H9 (cell line): ENCODE measurements around the gene HEATR1. TPM values are rescaled to one million over a fixed set of nuclear protein-coding genes. Genes with fewer than 3 reads are reported as not detected.
A peak's percentile ranks its signal among the peaks of the same experiment; 100 is the strongest.

Source experiments
- DNase-seq: peaks from one replicate; pipeline ENCODE4 v3.0.0-alpha.2; 2017
- H2AFZ ChIP-seq: one replicate; pipeline ENCODE4 v1.6.1; 2013; ENCODE audit warnings: mild to moderate bottlenecking, low read length, control low read depth, moderate library complexity
- H2AK5ac ChIP-seq: 2 replicates; pipeline ENCODE4 v1.6.1; 2013; ENCODE audit warnings: low read length, control low read depth, mixed read lengths; ENCODE audit not compliant: insufficient read length
- H2BK120ac ChIP-seq: one replicate; pipeline ENCODE4 v1.6.1; 2013; ENCODE audit warnings: low read depth, mild to moderate bottlenecking, low read length, control low read depth, inconsistent platforms; ENCODE audit not compliant: poor library complexity, severe bottlenecking
- H2BK12ac ChIP-seq: 2 replicates; pipeline ENCODE4 v1.6.1; 2013; ENCODE audit warnings: low read length, control low read depth, mixed read lengths, low read depth; ENCODE audit not compliant: insufficient read length
- H2BK15ac ChIP-seq: 2 replicates; pipeline ENCODE4 v1.6.1; 2013; ENCODE audit warnings: low read depth, low read length, control low read depth
- H2BK20ac ChIP-seq: one replicate; pipeline ENCODE4 v1.6.1; 2013; ENCODE audit warnings: low read depth, mild to moderate bottlenecking, low read length, control low read depth, inconsistent platforms; ENCODE audit not compliant: poor library complexity, severe bottlenecking
- H2BK5ac ChIP-seq: 2 replicates; pipeline ENCODE4 v1.6.1; 2013; ENCODE audit warnings: low read length, control low read depth, mixed read lengths; ENCODE audit not compliant: insufficient read length
- H3K14ac ChIP-seq: 2 replicates; pipeline ENCODE4 v1.6.1; 2013; ENCODE audit warnings: low read length, control low read depth; ENCODE audit not compliant: insufficient read depth
- H3K18ac ChIP-seq: 2 replicates; pipeline ENCODE4 v1.6.1; 2013; ENCODE audit warnings: low read depth, mild to moderate bottlenecking, mixed read lengths, low read length, control low read depth; ENCODE audit not compliant: insufficient read length
- H3K23ac ChIP-seq: 2 replicates; pipeline ENCODE4 v1.6.1; 2013; ENCODE audit warnings: low read length, control low read depth, mixed read lengths, low read depth; ENCODE audit not compliant: insufficient read length
- H3K23me2 ChIP-seq: 2 replicates; pipeline ENCODE4 v1.6.1; 2013; ENCODE audit warnings: low read depth, mild to moderate bottlenecking, mixed read lengths, low read length, control low read depth; ENCODE audit not compliant: insufficient read length, poor library complexity, severe bottlenecking
- H3K27ac ChIP-seq: 2 replicates; pipeline ENCODE4 v1.5.1; 2013; ENCODE audit warnings: low read length, control low read depth, mixed read lengths, low read depth; ENCODE audit not compliant: insufficient read length
- H3K27me3 ChIP-seq: 2 replicates; pipeline ENCODE4 v1.6.1; 2013; ENCODE audit warnings: low read length, control low read depth, inconsistent platforms; ENCODE audit not compliant: insufficient read depth
- H3K4ac ChIP-seq: 2 replicates; pipeline ENCODE4 v1.6.1; 2013; ENCODE audit warnings: low read depth, mild to moderate bottlenecking, control low read depth, inconsistent platforms, low read length, moderate library complexity
- H3K4me1 ChIP-seq: 2 replicates; pipeline ENCODE4 v1.6.1; 2013; ENCODE audit warnings: low read length, control low read depth, inconsistent platforms; ENCODE audit not compliant: insufficient read depth
- H3K4me2 ChIP-seq: 2 replicates; pipeline ENCODE4 v1.6.1; 2013; ENCODE audit warnings: low read length, control low read depth, mixed read lengths; ENCODE audit not compliant: insufficient read length, insufficient read depth
- H3K56ac ChIP-seq: 2 replicates; pipeline ENCODE4 v1.6.1; 2013; ENCODE audit warnings: low read depth, mild to moderate bottlenecking, mixed read lengths, low read length, control low read depth; ENCODE audit not compliant: insufficient read length
- H3K79me1 ChIP-seq: 2 replicates; pipeline ENCODE4 v1.6.1; 2013; ENCODE audit warnings: low read depth, mild to moderate bottlenecking, moderate library complexity, low read length, control low read depth, inconsistent platforms; ENCODE audit not compliant: insufficient read depth, poor library complexity, severe bottlenecking
- H3K79me2 ChIP-seq: 2 replicates; pipeline ENCODE4 v1.6.1; 2013; ENCODE audit warnings: low read length, control low read depth, inconsistent platforms; ENCODE audit not compliant: insufficient read depth
- H3K9ac ChIP-seq: 2 replicates; pipeline ENCODE4 v1.6.1; 2013; ENCODE audit warnings: low read length, control low read depth, mixed read lengths; ENCODE audit not compliant: insufficient read length; ENCODE audit errors: extremely low read depth
- H3K9me3 ChIP-seq: one replicate; pipeline ENCODE4 v1.6.1; 2013; ENCODE audit warnings: low read depth, low read length, inconsistent platforms; ENCODE audit not compliant: control insufficient read depth
- H3T11ph ChIP-seq: one replicate; pipeline ENCODE4 v1.6.1; 2013; ENCODE audit warnings: mild to moderate bottlenecking, low read length, control low read depth, inconsistent platforms
- H4K20me1 ChIP-seq: one replicate; pipeline ENCODE4 v1.6.1; 2013; ENCODE audit not compliant: control insufficient read depth, insufficient read length, insufficient read depth
- H4K5ac ChIP-seq: 2 replicates; pipeline ENCODE4 v1.6.1; 2013; ENCODE audit warnings: low read depth, mild to moderate bottlenecking, mixed read lengths, low read length, control low read depth; ENCODE audit not compliant: insufficient read length
- H4K8ac ChIP-seq: replicated peaks from 2 replicates; pipeline ENCODE4 v1.6.1; 2013; ENCODE audit warnings: low read length, control low read depth, mixed read lengths, low read depth; ENCODE audit not compliant: insufficient read length
- H4K91ac ChIP-seq: 2 replicates; pipeline ENCODE4 v1.6.1; 2013; ENCODE audit warnings: low read depth, mild to moderate bottlenecking, moderate library complexity, mixed read lengths, low read length, control low read depth; ENCODE audit not compliant: insufficient read length
- H3K27ac Mint-ChIP-seq, 3 experiments: 2 replicates in 2 of 3; 3 replicates in 1 of 3; pipeline ENCODE4 v1.8.0; 2020 to 2021; ENCODE audit warnings: mixed read lengths in 3 of 3, mild to moderate bottlenecking in 1 of 3, moderate library complexity in 1 of 3
- H3K27me3 Mint-ChIP-seq: 2 replicates; pipeline ENCODE4 v1.8.0; 2021; ENCODE audit warnings: low read depth, mild to moderate bottlenecking, moderate library complexity, mixed read lengths
- H3K36me3 Mint-ChIP-seq, 3 experiments: 2 replicates in 2 of 3; 3 replicates in 1 of 3; pipeline ENCODE4 v1.8.0; 2020 to 2021; ENCODE audit warnings: low read depth in 3 of 3, mixed read lengths in 3 of 3; ENCODE audit not compliant: insufficient read depth in 1 of 3
- H3K4me1 Mint-ChIP-seq, 2 experiments: 2 replicates each; pipeline ENCODE4 v1.8.0; 2020; ENCODE audit warnings: mixed read lengths in 2 of 2
- H3K4me3 Mint-ChIP-seq, 2 experiments: 2 replicates in 1 of 2; 3 replicates in 1 of 2; pipeline ENCODE4 v1.8.0; 2020 to 2021; ENCODE audit warnings: mild to moderate bottlenecking in 2 of 2, mixed read lengths in 2 of 2, moderate library complexity in 1 of 2
- H3K9me3 Mint-ChIP-seq, 2 experiments: 2 replicates in 1 of 2; 3 replicates in 1 of 2; pipeline ENCODE4 v1.8.0; 2020; ENCODE audit warnings: mild to moderate bottlenecking in 2 of 2, mixed read lengths in 2 of 2, moderate library complexity in 1 of 2
- CTCF ChIP-seq: fragments of 200-600 bp; sonication (generic); conservative IDR thresholded peaks from 3 replicates; pipeline ENCODE4 v1.8.0; 2021; ENCODE audit warnings: antibody characterized with exemption, mild to moderate bottlenecking
- whole genome bisulfite sequencing: extraction: QIAGEN DNeasy Blood & Tissue Kit; methylation state at CpG from one replicate; pipeline ENCODE4 v1.1.7; 2013; ENCODE audit warnings: missing lambda C conversion rate, low lambda C conversion rate, mixed read lengths; ENCODE audit not compliant: insufficient read length; ENCODE audit errors: extremely low coverage; 5-methylcytosine and 5-hydroxymethylcytosine counted together
- total RNA-seq: library from RNA; stranded (reverse); gene quantifications from 2 replicates; pipeline ENCODE4 v1.2.1, GENCODE V29; 2021

The HEATR1 gene
- total RNA-seq, 1 experiment from 2014 or later, result 88.2 TPM

GRCh38 chr1:236522937-236523703 is 81.2 kb downstream of the HEATR1 start:
- no peak overlapping the region for H2BK120ac ChIP-seq
- H3K4me3 Mint-ChIP-seq, result peak overlapping the region; percentile 83 to 86
- H3K23me2 ChIP-seq, result peaks cover 13% of the 10 kb centered on the region
- H3K14ac ChIP-seq, result peak overlapping the region; percentile 74; the same call in 1 of the 2 replicates
- no peaks in the 10 kb centered on the region for H3K9me3 Mint-ChIP-seq
- no peaks in the 10 kb centered on the region for H3K79me2 ChIP-seq
- TF ChIP-seq CTCF, result no peak
- H2BK5ac ChIP-seq, result no peak overlapping the region
- DNase-seq, result peak; percentile 48
- H3K18ac ChIP-seq, result peak overlapping the region; percentile 51
- H3T11ph ChIP-seq, result no peak overlapping the region
- H3K9me3 ChIP-seq, result no peaks in the 10 kb centered on the region
- H3K4me2 ChIP-seq, result peak overlapping the region; percentile 84
- H2BK20ac ChIP-seq, result no peak overlapping the region
- H3K27me3 ChIP-seq, result no peaks in the 10 kb centered on the region
- no peak overlapping the region for H4K91ac ChIP-seq
- H4K5ac ChIP-seq, result no peak overlapping the region
- no peaks in the 10 kb centered on the region for H3K79me1 ChIP-seq
- no peaks in the 10 kb centered on the region for H3K4me1 ChIP-seq
- H4K20me1 ChIP-seq, result no peaks in the 10 kb centered on the region
- no peak overlapping the region for H3K56ac ChIP-seq
- peaks cover 6 to 7% of the 10 kb centered on the region in 2 experiments for H3K4me1 Mint-ChIP-seq
- H4K8ac ChIP-seq, result no peak overlapping the region
- no peak overlapping the region for H2AK5ac ChIP-seq
- peak overlapping the region; percentile 56 for H3K9ac ChIP-seq
- H3K23ac ChIP-seq, result no peak overlapping the region
- peak overlapping the region; percentile 35 for H2AFZ ChIP-seq
- H3K27ac ChIP-seq, result no peak overlapping the region
- H3K4ac ChIP-seq, result no peak overlapping the region
- no peak overlapping the region for H2BK15ac ChIP-seq
- H3K27me3 Mint-ChIP-seq, result peaks cover 18% of the 10 kb centered on the region
- 0 out of 7 replicates have a peak, but pooled peaks cover 0 to 2% (median 0%) of the 10 kb centered on the region in 3 experiments for H3K36me3 Mint-ChIP-seq
- no CpG with 5 or more reads among the region's 26 CpGs for WGBS
- no peak overlapping the region for H3K27ac Mint-ChIP-seq
- no peak overlapping the region for H2BK12ac ChIP-seq
